GM12872 (cell line): ENCODE results near the gene NUCB1.

Source experiments
- CTCF ChIP-seq: IDR thresholded peaks from 3 replicates; pipeline ENCODE4 v1.5.1; 2011; ENCODE audit warnings: low read depth, mild to moderate bottlenecking, low read length, moderate library complexity; ENCODE audit not compliant: insufficient read depth

Gene NUCB1

GRCh38 chr19:48897181-48897580 lies 2.9 kb upstream of the NUCB1 start:
- no peak for TF ChIP-seq CTCF

GRCh38 chr19:48900477-48901406 lies 630 bp downstream of the NUCB1 start:
- no peak for TF ChIP-seq CTCF

GRCh38 chr19:48905664-48906063 lies 5.6 kb downstream of the NUCB1 start:
- no peak for TF ChIP-seq CTCF

- TF ChIP-seq CTCF = no peak
These were observed 6.2 kb downstream of the NUCB1 start for GRCh38 chr19:48906324-48906723.

GRCh38 chr19:48907671-48908070 lies 7.6 kb downstream of the NUCB1 start:
- no peak for TF ChIP-seq CTCF

GRCh38 chr19:48910803-48911202 lies 10.7 kb downstream of the NUCB1 start:
- no peak for TF ChIP-seq CTCF

- no peak for TF ChIP-seq CTCF
These were observed 13.2 kb downstream of the NUCB1 start for GRCh38 chr19:48913114-48913889.
